Activated CD4-positive, alpha-beta T cell treated with anti-CD3 and anti-CD28 coated beads for 4 hours (primary cell): Measurements from ENCODE around the gene CPXM1.
"Not testable (repeated sequence)": the region's sequence is repeated elsewhere in the genome, so short reads cannot be mapped to it uniquely, and the experiment has no call there.

Source experiments
- DNase-seq, 2 donors: peaks; one replicate each; pipeline ENCODE4 v3.0.0-alpha.2; 2020

Gene CPXM1

GRCh38 chr20:2820896-2821869 is 20.8 kb upstream of the CPXM1 start:
- DNase-seq = no peak

- DNase-seq = no peak
Measured at GRCh38 chr20:2820084-2820895, 19.9 kb upstream of the CPXM1 start.

GRCh38 chr20:2817891-2818595 is 17.6 kb upstream of the CPXM1 start:
- DNase-seq = no peak

GRCh38 chr20:2817341-2817726 is 16.9 kb upstream of the CPXM1 start:
- DNase-seq = no peak

GRCh38 chr20:2816583-2817340 is 16.3 kb upstream of the CPXM1 start:
- no peak for DNase-seq

- DNase-seq = no peak
Measured at GRCh38 chr20:2816030-2816582, 15.7 kb upstream of the CPXM1 start, which contains the start of gene TMEM239. Gene TMEM239 (plus strand): TSS chr20:2816364. CDS start chr20:2816555, 191 bp downstream.

- DNase-seq = no peak
Measured at GRCh38 chr20:2815242-2815900, 14.9 kb upstream of the CPXM1 start.

- DNase-seq = no peak
Measured at GRCh38 chr20:2814587-2815051, 14.2 kb upstream of the CPXM1 start, which contains the start of gene C20orf141. Gene C20orf141 (plus strand): TSS chr20:2814987. CDS start chr20:2815185, 198 bp downstream.

GRCh38 chr20:2814076-2814475 is 13.6 kb upstream of the CPXM1 start:
- DNase-seq = no peak

GRCh38 chr20:2812189-2812588 is 11.8 kb upstream of the CPXM1 start:
- no peak for DNase-seq

- DNase-seq = no peak
Measured at GRCh38 chr20:2809690-2810089, 9.3 kb upstream of the CPXM1 start.

GRCh38 chr20:2807929-2808328 is 7.5 kb upstream of the CPXM1 start:
- DNase-seq = not testable (repeated sequence)

- DNase-seq = no peak
Measured at GRCh38 chr20:2807019-2807418, 6.6 kb upstream of the CPXM1 start.

- DNase-seq = no peak
Measured at GRCh38 chr20:2806351-2806701, 5.9 kb upstream of the CPXM1 start.

GRCh38 chr20:2805689-2806350 is 5.4 kb upstream of the CPXM1 start:
- DNase-seq = no peak

- DNase-seq = no peak
Measured at GRCh38 chr20:2804852-2805688, 4.6 kb upstream of the CPXM1 start.

GRCh38 chr20:2804041-2804828 is 3.8 kb upstream of the CPXM1 start:
- DNase-seq = no peak

GRCh38 chr20:2801286-2801728 is 880 bp upstream of the CPXM1 start:
- DNase-seq = no peak
